ENCODE results near the gene FIBCD1.

FIBCD1 gene

DNA sequence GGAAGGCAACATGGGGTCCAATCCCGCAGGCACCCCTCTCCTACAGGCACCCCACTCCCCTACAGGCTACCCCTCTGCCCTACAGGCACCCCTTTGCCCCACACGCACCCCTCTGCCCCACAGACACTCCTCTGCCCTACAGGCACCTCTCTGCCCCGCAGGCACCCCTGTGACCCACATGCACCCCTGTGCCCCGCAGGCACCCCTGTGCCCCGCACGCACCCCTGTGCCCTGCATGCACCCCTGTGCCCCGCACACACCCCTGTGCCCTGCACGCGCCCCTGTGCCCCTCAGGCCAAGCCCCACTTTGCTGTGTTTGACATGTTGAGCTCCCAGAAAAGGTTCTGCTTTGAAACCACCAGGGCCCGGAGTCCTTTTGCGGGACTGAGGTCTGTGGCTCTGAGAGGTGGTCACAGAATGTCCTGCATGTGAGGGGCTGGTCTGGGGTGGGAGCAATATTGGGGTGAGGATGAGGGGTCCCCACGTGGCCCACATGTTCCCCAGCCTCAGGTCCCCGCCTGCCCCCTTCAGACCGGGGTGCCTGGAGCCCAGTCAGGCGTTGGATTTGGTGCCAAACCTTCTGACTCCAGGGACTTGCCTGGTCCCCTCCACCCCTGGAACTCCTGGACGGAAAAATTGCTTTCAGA, 41.8 kb downstream of the FIBCD1 start:
- DNase-seq (ENCODE audit: low read depth in 1 of 2, low spot score in 1 of 2), result no peak

DNA sequence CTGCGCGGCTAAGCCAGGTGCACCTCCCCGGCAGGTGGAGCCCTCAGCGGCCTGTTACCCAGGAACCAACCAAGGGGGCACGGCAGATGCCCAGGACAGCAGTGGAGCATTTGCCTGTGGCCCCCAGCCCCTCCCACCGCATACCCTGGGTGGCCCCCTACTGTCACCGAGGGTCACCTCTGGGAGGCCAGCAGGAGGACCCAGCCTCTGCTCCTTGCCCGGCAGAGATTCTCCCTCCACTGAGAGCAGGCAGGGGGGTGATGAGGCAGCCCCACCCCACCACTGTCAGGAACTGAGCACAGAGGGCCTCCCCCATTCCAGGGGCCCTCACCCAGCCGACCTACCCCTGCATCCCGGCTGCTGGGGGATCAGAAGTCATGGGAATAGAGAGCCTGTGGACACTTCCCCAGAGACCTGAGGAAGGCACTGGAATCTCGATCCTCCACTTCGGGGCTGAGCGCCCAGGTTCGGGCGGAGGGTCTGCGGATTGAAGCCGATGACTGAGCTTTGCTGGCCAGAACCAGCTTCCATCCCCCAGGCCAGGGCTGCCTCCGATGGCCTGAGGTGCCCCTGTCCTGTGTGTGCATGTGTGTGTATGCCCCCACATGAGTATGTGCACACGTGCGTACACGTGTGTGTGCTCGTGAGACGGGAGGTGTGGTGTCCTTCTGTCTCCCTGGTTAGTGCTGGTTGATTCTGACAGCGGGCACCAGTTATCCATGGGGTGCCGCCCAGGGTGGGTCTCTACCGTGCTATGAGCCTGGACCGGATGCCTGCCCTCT, 42.6 kb downstream of the FIBCD1 start, which contains the start of gene QRFP:
Gene QRFP (minus strand): TSS at position 580 of the 782 bp plus-strand sequence. CDS start 2,974 bp downstream, outside the sequence.
- DNase-seq (ENCODE audit: low read depth in 1 of 2, low spot score in 1 of 2), result no peak

DNA sequence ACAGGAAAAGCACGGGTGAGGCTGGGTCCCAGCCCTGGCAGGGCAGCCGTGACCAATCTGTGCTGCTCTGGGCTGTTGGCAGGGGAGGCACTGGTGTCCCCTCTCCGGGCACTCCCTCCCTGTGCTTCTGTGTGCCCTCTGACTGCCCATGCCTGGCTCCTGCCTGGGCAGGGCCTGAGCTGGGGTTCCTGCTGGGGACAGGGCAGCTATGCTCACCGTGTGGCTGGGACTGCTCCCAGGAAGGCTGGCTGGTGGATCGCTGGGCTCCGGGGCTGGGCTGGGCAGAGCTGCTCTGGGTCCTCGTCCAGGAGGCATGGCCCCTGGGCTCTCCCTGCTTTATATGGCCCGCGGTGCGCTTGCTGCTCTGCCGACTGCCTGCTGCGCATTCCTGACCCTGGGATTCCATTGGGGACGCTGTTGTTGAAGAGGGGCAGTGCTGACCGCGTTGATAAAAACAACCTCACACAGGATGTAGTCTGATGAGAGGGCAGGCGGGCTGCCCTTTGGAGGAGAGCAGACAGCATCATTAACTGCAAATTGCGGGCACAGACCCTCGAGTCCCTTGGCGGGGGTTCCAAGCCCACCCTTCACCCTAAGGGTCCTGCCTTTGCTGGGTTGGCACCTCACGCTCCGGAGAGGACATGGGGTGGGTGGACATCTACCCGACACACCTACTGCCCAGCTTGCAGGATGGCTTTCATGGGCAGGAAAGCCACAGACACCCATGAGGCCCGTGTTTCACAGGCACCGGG, 43.4 kb downstream of the FIBCD1 start:
- DNase-seq (ENCODE audit: low read depth in 1 of 2, low spot score in 1 of 2), result no peak

DNA sequence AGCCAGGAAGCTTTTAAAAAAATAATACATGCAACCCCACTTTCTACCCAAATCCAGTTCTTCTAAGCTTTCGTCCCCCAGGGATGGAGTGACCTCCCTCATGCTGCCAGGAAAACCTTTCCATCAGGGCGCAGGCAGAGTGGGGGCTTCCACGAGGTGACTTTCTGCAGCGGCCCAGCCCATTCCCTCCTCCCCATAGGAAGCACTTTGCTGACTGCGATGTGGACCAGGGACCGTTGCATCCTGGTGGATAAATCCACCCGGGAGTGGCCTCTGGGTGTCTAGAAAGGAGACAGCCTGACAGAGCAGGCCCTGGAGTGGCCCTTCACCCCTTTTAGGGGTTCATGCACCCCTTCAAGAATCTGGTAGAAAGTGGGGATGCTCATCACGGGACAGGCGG, 44.0 kb downstream of the FIBCD1 start:
- DNase-seq (ENCODE audit: low read depth in 1 of 2, low spot score in 1 of 2), result no peak

GRCh38 chr9:130894546-130894945, 44.5 kb downstream of the FIBCD1 start:
- no peak for DNase-seq (ENCODE audit: low read depth in 1 of 2, low spot score in 1 of 2)

DNA sequence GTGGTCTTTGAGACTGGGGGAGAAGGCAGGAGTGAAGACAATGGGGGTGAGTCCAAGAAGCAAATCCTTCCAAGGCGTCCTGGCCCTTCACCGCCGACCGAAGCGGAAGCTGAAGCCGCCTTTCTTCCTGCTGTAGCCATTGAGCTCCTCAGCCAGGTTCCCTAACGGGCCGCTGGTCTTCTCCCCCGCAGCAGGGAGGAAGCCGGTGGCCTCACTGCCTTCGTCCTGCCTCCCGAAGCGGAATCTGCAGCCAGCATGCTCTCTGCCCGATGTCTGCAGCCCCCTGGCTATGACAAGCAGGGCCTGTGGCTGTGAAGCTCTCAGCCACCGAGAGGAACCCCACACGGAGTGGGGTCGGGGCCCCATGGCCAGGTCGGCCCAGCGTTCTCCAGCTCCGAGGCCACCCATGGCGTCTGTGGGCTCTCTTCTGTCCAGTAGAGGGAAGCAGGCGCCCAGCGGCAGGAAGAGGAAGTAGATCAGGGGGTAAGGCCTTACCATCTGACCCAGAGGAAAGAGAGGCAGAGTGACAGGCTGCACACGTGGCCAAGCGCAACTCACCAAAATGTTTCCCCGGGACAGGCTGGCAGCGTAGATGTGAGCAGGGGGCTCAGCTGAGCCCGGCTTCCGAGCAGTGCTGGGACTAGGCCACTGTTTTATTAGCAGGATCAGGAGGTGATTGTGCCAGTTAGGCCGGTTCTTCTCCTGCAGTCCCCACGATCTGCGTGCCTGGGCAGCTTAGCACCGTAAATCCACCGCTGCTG, 45.5 kb downstream of the FIBCD1 start:
- no peak for DNase-seq (ENCODE audit: low read depth in 1 of 2, low spot score in 1 of 2)

GRCh38 chr9:130892477-130893304, 46.4 kb downstream of the FIBCD1 start:
- no peak for DNase-seq (ENCODE audit: low read depth in 1 of 2, low spot score in 1 of 2)

DNA sequence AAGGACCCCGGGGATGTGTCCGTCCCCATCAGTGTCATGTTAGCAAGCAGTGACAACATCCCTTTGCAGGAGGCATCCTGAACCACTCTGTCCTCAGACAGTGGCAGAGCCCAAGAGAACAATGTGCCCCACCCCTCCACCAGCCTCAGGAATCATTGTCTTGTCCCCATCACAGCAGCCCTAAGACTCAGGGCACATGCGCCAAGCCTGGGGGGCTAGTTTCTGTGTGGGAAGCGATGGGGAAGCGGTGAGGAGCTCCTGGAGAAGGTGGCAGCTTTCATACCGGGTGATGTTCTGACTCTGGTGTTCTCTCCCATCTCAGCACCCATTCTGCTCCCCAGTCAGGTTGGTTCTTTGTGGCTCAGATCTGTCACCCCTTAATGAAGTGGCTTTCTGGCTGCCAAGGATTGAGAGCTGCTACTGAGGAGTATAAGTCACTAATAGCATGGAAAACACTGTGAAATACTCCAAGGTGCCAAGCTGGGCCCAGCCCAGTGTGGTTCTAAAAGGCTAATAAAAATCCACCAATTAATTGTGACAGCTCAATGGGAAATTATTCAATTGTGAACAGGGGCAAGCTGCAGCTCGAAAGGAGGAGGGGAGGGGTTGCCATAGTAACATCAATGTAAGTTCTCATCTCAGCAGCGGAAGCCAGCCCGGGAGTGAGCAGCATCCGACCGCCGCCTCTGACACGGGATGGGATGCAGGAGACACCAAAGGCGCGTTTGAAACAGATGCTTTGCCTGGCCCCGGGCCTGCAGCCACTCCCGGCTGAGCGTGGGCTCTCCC, 47.2 kb downstream of the FIBCD1 start:
- no peak for DNase-seq (ENCODE audit: low read depth in 1 of 2, low spot score in 1 of 2)

- no peak for DNase-seq (ENCODE audit: low read depth in 1 of 2, low spot score in 1 of 2)
These were observed 48.0 kb downstream of the FIBCD1 start for GRCh38 chr9:130890870-130891687.

DNA sequence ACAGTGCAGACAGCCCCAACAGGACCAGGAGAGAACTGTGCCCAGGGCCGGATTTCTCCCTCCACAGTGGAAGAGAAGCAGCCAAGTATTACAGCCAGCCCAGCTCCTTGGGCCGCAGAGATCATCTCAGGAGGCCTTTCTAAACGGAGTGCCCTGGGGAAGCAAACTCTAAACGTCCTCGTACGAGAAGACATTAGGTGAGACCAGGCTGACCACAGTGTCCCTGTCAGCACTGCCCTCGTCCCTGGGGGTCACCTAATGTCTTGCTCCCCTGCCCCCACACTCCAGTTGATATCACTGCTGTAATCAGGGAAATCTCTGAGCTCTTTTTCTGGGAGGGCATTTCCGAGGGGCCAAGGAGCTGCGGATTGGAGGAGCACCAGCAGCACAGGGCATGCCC, 48.9 kb downstream of the FIBCD1 start:
- DNase-seq (ENCODE audit: low read depth in 1 of 2, low spot score in 1 of 2), result no peak

GRCh38 chr9:130888146-130888885, 50.7 kb downstream of the FIBCD1 start:
- no peak for DNase-seq (ENCODE audit: low read depth in 1 of 2, low spot score in 1 of 2)

GRCh38 chr9:130887494-130888144, 51.4 kb downstream of the FIBCD1 start:
- DNase-seq (ENCODE audit: low read depth in 1 of 2, low spot score in 1 of 2), result no peak

DNA sequence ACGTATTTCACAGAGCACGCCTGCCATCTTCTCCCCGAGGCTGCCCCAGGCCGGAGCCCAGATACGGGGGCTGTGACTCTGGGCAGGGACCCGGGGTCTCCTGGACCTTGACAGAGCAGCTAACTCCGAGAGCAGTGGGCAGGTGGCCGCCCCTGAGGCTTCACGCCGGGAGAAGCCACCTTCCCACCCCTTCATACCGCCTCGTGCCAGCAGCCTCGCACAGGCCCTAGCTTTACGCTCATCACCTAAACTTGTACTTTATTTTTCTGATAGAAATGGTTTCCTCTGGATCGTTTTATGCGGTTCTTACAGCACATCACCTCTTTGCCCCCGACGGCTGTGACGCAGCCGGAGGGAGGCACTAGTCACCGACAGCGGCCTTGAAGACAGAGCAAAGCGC, 52.1 kb downstream of the FIBCD1 start:
- DNase-seq (ENCODE audit: low read depth in 1 of 2, low spot score in 1 of 2), result no peak

- DNase-seq (ENCODE audit: low read depth in 1 of 2, low spot score in 1 of 2), result no peak
These were observed 53.3 kb downstream of the FIBCD1 start for GRCh38 chr9:130885484-130886375.

GRCh38 chr9:130884542-130885483, 54.2 kb downstream of the FIBCD1 start:
- no peak for DNase-seq (ENCODE audit: low read depth in 1 of 2, low spot score in 1 of 2)

Data from stimulated activated CD4-positive, alpha-beta T cell treated with anti-CD3 and anti-CD28 coated beads, Interleukin-15, amount 100 ng/mL, for 1 hour (primary cell).